Measurements from ENCODE around the gene MDFI. TPM values are rescaled to one million over a fixed set of nuclear protein-coding genes. Genes with fewer than 3 reads are reported as not detected.

Gene MDFI
- total RNA-seq, 2 donors from 2014 or later: 52.7 to 80.0 TPM

DNA sequence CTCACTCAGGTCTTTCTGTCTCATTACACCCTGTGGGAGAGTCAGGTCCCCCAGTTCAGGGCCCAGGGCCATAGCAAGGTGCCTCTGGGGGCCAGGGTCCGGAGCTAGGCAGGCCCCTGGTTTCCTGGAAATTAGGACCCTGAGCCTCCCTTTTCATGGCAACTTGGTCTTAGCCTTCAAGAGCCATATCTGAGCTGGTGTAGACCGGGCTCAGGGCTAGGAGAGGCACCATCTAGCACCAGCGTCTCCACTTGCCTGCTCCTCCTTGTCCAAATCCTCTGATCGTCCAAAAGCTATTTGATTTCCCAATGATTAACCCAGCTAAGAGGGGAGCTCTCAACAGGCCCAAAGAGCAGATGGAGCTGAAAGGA is 5.6 kb downstream of the MDFI start:
- Mint-ChIP-seq H3K27me3 (ENCODE audit: insufficient read depth) (peaks cover 26% of the 10 kb centered on the region), H3K4me3 (no peak overlapping the region), H3K27ac (no peak overlapping the region), H3K36me3 (ENCODE audit: low read depth) (peaks cover 32% of the 10 kb centered on the region), H3K9me3 (no peaks in the 10 kb centered on the region), H3K4me1 (peaks cover 44% of the 10 kb centered on the region)
- Histone ChIP-seq H3K27me3 (ENCODE audit: control insufficient read depth, insufficient read depth, low read length, poor library complexity, severe bottlenecking) (peaks cover 14% of the 10 kb centered on the region), H3K4me3 (ENCODE audit: low read length) (no peak overlapping the region), H3K36me3 (ENCODE audit: control insufficient read depth, insufficient read depth, low read length) (peaks cover 5% of the 10 kb centered on the region), H3K27ac (ENCODE audit: low read depth, low read length) (no peak overlapping the region), H3K9ac (ENCODE audit: extremely low read depth, low read length, poor library complexity, severe bottlenecking) (no peak overlapping the region), H3K9me3 (ENCODE audit: control insufficient read depth, low read length) (no peaks in the 10 kb centered on the region), H3K4me1 (ENCODE audit: control insufficient read depth, insufficient read depth, low read length) (peaks cover 8% of the 10 kb centered on the region)
- TF ChIP-seq, protein P1, sequence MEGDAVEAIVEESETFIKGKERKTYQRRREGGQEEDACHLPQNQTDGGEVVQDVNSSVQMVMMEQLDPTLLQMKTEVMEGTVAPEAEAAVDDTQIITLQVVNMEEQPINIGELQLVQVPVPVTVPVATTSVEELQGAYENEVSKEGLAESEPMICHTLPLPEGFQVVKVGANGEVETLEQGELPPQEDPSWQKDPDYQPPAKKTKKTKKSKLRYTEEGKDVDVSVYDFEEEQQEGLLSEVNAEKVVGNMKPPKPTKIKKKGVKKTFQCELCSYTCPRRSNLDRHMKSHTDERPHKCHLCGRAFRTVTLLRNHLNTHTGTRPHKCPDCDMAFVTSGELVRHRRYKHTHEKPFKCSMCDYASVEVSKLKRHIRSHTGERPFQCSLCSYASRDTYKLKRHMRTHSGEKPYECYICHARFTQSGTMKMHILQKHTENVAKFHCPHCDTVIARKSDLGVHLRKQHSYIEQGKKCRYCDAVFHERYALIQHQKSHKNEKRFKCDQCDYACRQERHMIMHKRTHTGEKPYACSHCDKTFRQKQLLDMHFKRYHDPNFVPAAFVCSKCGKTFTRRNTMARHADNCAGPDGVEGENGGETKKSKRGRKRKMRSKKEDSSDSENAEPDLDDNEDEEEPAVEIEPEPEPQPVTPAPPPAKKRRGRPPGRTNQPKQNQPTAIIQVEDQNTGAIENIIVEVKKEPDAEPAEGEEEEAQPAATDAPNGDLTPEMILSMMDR (conservative IDR thresholded peaks at IDR 0.05): no peak
- WGBS, 2 experiments (ENCODE audit: insufficient coverage in 1 of 2, insufficient read length in 1 of 2): 82 to 90% methylated on average over 4 of the region's 4 CpGs
- peak; percentile 37 for DNase-seq

DNA sequence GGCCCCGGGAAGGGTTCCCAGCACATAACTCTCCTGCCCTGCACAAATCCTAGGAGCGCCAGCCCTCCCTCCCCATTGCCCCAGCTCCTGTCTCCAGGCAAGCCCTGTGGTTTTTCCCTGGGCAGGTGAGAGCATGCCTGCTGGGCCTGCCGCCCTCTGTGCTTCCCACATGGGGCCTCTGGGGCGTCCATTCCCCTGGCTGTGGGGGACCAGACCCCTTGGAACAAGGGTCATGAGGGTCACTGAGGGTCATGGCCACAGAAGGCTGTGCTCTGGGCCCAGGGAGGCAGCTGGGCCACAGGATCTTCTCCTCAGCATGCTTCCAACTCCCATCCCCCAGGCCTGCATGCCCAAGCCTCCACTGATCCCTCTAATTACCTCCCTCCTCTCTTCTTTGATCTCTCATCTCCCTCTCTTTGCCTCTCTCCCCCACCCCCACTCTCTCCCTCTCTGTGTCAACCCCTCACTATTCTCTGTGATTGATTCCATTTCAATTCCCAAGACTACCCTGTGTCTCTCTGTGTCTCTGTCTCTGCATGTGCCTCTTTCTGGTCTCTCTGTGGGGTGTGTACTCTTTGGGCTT is 6.1 kb downstream of the MDFI start:
- peak; percentile 71 for DNase-seq
- no peak overlapping the region for H3K4me3 ChIP-seq (ENCODE audit: low read length)
- H3K9ac ChIP-seq (ENCODE audit: extremely low read depth, low read length, poor library complexity, severe bottlenecking): no peak overlapping the region
- H3K27me3 ChIP-seq (ENCODE audit: control insufficient read depth, insufficient read depth, low read length, poor library complexity, severe bottlenecking): peaks cover 9% of the 10 kb centered on the region
- Mint-ChIP-seq H3K36me3 (ENCODE audit: low read depth) (peaks cover 33% of the 10 kb centered on the region), H3K27ac (no peak overlapping the region), H3K27me3 (ENCODE audit: insufficient read depth) (peaks cover 21% of the 10 kb centered on the region), H3K4me3 (peak overlapping the region; percentile 7), H3K4me1 (peaks cover 40% of the 10 kb centered on the region), H3K9me3 (no peaks in the 10 kb centered on the region)
- H3K4me1 ChIP-seq (ENCODE audit: control insufficient read depth, insufficient read depth, low read length): peaks cover 8% of the 10 kb centered on the region
- WGBS, 2 experiments (ENCODE audit: insufficient coverage in 1 of 2, insufficient read length in 1 of 2): 28 to 45% methylated on average over 3 to 4 of the region's 4 CpGs
- TF ChIP-seq, protein P1 (conservative IDR thresholded peaks at IDR 0.05): no peak
- H3K36me3 ChIP-seq (ENCODE audit: control insufficient read depth, insufficient read depth, low read length): peaks cover 8% of the 10 kb centered on the region
- no peaks in the 10 kb centered on the region for H3K9me3 ChIP-seq (ENCODE audit: control insufficient read depth, low read length)
- H3K27ac ChIP-seq (ENCODE audit: low read depth, low read length): no peak overlapping the region

DNA sequence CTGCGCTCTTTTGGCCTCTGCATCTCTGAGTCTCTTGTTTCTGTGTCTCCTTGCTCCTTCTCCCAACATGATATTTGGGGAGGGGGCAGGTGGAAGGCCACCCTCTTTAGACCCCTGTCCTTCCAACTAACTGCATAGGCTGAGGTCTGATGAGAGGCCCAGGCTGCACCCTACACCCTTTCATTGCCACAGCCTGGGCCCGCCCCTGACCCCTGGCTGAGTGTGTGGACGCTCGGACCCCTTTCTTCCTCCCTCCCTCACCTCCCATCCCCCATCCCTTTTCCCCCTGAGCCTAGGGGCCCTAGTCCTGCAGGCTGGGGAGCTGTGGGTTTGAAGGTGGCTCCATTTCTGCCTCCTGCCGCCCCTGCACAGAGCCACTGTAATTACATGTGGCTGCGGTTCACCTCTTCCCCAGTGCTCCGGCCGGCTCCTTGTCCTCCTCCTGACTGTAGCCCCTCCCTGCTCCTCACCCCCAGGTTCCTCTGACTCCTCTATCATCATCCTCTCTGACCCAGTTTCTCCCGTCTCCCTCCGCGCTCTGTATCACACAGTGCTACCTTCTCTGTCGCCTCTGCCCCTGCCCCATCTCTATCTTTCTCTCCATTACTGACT is 6.8 kb downstream of the MDFI start:
- TF ChIP-seq, protein P1 (conservative IDR thresholded peaks at IDR 0.05): no peak
- Mint-ChIP-seq H3K9me3 (no peaks in the 10 kb centered on the region), H3K4me3 (peak overlapping the region; percentile 7), H3K27ac (no peak overlapping the region), H3K36me3 (ENCODE audit: low read depth) (peaks cover 38% of the 10 kb centered on the region), H3K27me3 (ENCODE audit: insufficient read depth) (peaks cover 14% of the 10 kb centered on the region), H3K4me1 (peaks cover 34% of the 10 kb centered on the region)
- peaks cover 8% of the 10 kb centered on the region for H3K36me3 ChIP-seq (ENCODE audit: control insufficient read depth, insufficient read depth, low read length)
- DNase-seq: peak; percentile 52
- H3K4me1 ChIP-seq (ENCODE audit: control insufficient read depth, insufficient read depth, low read length): peaks cover 8% of the 10 kb centered on the region
- H3K9me3 ChIP-seq (ENCODE audit: control insufficient read depth, low read length): no peaks in the 10 kb centered on the region
- 59 to 74% methylated on average over 6 to 11 of the region's 12 CpGs for WGBS, 2 experiments (ENCODE audit: insufficient coverage in 1 of 2, insufficient read length in 1 of 2)
- H3K27me3 ChIP-seq (ENCODE audit: control insufficient read depth, insufficient read depth, low read length, poor library complexity, severe bottlenecking): peaks cover 4% of the 10 kb centered on the region
- no peak overlapping the region for H3K9ac ChIP-seq (ENCODE audit: extremely low read depth, low read length, poor library complexity, severe bottlenecking)
- no peak overlapping the region for H3K27ac ChIP-seq (ENCODE audit: low read depth, low read length)
- no peak overlapping the region for H3K4me3 ChIP-seq (ENCODE audit: low read length)

Measured in endodermal cell (in vitro differentiated cells).